GM21381 (cell line): ENCODE measurements around the gene DNAJB8.

Source experiments
- ATAC-seq: cut with Tn5 transposase; IDR thresholded peaks from one replicate; pipeline ENCODE4 v1.9.1; 2021; ENCODE audit warnings: mild to moderate bottlenecking, moderate library complexity; ENCODE audit not compliant: unreplicated experiment

DNAJB8 gene

GRCh38 chr3:128415200-128415772 lies 51.4 kb downstream of the DNAJB8 start:
- no peak for ATAC-seq

DNA sequence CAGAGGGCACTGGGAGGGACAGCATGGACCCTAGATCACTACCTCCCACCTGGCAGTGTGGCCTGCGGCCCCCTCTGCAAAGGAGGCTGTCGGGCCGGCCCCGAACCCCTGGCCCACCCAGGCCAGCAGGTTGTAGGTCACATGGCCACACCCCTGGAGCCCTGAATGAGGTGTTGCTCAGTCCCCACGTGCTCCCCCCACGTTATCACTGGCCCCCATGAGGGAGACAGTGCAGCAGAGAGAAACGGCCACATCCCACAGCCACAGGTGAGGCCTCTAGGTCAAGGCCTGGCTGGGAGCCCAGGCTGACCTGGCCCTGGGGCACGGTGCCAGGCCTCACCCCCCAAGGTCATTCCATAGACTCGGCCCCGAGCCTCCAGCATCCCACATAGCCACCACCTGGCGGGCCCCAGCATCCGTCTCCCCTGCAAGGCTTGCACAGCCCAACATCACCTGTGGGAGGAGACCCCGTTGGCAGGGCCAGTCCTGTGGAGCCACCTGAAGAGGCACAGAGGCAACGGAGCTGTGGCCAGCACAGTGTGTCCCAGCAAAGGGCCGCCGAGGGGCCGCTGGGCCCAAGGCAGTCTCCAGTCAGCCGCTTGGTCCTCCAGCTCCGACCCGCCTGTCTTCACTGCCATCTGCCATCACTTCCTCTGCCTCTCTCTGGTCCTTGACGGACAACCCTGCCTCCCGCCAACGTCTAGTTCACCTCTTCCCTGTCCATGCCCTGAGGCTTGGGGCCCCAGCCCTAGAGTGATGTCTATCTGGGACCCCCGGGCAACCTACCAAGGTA lies 53.1 kb downstream of the DNAJB8 start:
- no peak for ATAC-seq

GRCh38 chr3:128413003-128413370 lies 53.7 kb downstream of the DNAJB8 start:
- ATAC-seq, result no peak
